ENCODE measurements around the gene DPH7. TPM values are rescaled to one million over a fixed set of nuclear protein-coding genes. Genes with fewer than 3 reads are reported as not detected.
A peak's percentile ranks its signal among the peaks of the same experiment; 100 is the strongest.

DPH7 gene
- total RNA-seq, 5 donors from 2014 or later (not counting 1 experiment from before 2014, with no cell fraction given) = 45.0 to 71.0 (median 66.3) TPM

DNA sequence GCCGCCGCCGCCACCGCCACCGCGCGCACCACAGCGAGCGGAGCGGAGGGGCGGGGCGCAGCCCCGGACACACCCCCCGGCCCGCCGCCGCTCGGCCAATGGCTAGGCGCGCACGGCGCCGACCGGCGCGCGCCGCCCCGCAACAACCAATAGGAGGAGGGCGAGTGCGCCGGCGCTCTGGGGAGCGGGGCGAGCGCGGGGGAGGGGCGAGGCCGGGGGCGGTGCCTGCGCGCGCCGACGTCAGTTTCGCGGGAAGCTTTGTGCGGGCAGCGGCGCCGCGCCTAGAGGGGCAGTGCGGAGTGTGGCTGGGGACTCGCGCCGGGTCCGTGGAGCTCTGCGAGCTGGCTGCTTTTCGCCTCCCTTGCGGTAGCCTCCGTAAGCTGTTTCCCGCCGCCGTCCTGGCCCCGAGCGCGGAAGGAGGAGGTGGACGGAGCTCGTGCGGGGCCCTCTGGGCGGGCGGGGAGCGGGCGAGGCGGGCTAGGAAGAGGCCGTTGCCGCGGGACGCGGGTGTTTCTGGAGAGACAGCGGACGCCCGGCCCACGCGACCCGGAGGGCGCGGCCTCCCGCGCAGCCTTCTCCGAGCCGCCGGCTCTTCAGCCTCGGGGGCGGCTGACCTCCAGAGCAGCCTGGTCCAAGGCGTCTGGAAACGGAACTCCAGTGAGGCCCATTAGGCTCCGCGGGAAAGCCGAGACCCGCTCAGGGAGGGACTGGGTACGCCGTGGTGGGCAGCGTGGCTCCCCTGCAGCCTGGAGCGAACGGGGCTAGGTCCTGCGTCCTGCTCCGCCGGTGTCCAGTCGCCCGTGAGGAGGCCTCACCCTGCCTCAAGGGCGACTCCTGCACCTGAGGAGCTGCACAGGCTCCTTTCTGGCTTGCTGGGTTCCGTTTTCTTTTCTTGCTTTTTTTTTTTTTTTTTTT lies 12.0 kb upstream of the DPH7 start, which contains the start of gene ZMYND19:
Gene ZMYND19, minus strand, starts transcription at position 44 of the 915 bp plus-strand sequence. CDS start 249 bp downstream, outside the sequence.
- peak within 1 kb of the TSS; percentile 62 to 77 for H3K4me3 ChIP-seq (ENCODE audit: control insufficient read depth in 1 of 2, extremely low read depth in 1 of 2, low read length in 1 of 2)
- H3K36me3 ChIP-seq (ENCODE audit: control insufficient read depth in 2 of 2, extremely low read depth in 1 of 2, insufficient read depth in 1 of 2, low read length in 1 of 2) = peaks cover 7 to 23% of the 10 kb centered on the region in 2 donors
- CTCF ChIA-PET = interaction anchor here in 1 of 2 donors (0.7 to 1.1 kb wide), 3 partner anchors 10 to 1267 kb away, joined by 3 to 6 read pairs (median 3); partner anchors contain the start of gene ARRDC1
- Mint-ChIP-seq H3K9me3 (no peaks in the 10 kb centered on the region), H3K4me1 (peaks cover 17 to 22% (median 18%) of the 10 kb centered on the region in 3 donors), H3K4me3 (peak within 1 kb of the TSS; percentile 89 to 95 (median 94)), H3K27ac (peak within 1 kb of the TSS; percentile 85 to 86), H3K27me3 (no peaks in the 10 kb centered on the region), H3K36me3 (peaks cover 20% of the 10 kb centered on the region)
- H3K9me3 ChIP-seq = no peaks in the 10 kb centered on the region
- H3K27me3 ChIP-seq (replicated peaks in 1 of 2; ENCODE audit: control insufficient read depth in 2 of 2, extremely low read depth in 1 of 2, insufficient read depth in 2 of 2, low read length in 1 of 2) = no peaks in the 10 kb centered on the region
- 1% methylated on average over 112 of the region's 113 CpGs for WGBS (ENCODE audit: insufficient coverage)
- POLR2A ChIA-PET = interaction anchor here in 1 of 2 donors (0.5 to 1.0 kb wide), 2 partner anchors 28 to 37 kb away, joined by 3 to 4 read pairs; partner anchors contain the start of gene EHMT1
- no peak within 1 kb of the TSS for H3K27ac ChIP-seq (ENCODE audit: low read length)
- ATAC-seq (replicated peaks in 1 of 4) (peak; percentile 96 to 98 (median 97)), DNase-seq (peak; percentile 66 to 96 (median 85))
- peaks cover 3 to 26% of the 10 kb centered on the region in 2 experiments for H3K4me1 ChIP-seq (ENCODE audit: control insufficient read depth in 1 of 2, extremely low read depth in 1 of 2, insufficient read depth in 2 of 2, low read length in 2 of 2)

DNA sequence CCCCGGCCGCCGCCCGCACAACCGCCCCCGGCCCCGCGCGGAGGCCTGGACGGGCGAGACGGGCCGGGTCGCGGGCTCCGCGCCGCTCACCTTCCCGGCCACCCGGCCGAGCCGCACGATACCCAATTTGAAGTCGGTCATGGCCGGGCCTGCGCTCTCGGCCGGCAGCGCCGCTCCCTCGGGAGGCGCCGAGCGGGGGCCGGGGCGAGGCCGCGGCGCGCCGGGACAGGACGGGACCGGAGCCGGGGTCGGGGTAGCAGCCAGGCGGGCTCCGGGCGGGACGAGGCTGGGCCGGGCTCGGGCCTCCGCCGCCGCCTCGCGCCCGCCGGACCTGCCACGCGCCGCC lies 11.4 kb upstream of the DPH7 start:
- H3K9me3 Mint-ChIP-seq = no peaks in the 10 kb centered on the region
- ChIA-PET POLR2A (interaction anchor here in 1 of 2 donors (0.5 to 1.0 kb wide), 2 partner anchors 29 to 36 kb away, joined by 3 to 4 read pairs; partner anchors contain the start of gene EHMT1), CTCF (interaction anchor here in 1 of 2 donors (0.9 to 1.1 kb wide), 2 partner anchors 10 to 15 kb away, joined by 3 to 6 read pairs; partner anchors contain the start of gene ARRDC1)
- no peaks in the 10 kb centered on the region for H3K27me3 Mint-ChIP-seq
- peaks cover 20% of the 10 kb centered on the region for H3K36me3 Mint-ChIP-seq
- Histone ChIP-seq H3K4me1 (ENCODE audit: control insufficient read depth in 1 of 2, extremely low read depth in 1 of 2, insufficient read depth in 2 of 2, low read length in 2 of 2) (peaks cover 3 to 26% of the 10 kb centered on the region in 2 experiments), H3K36me3 (ENCODE audit: control insufficient read depth in 2 of 2, extremely low read depth in 1 of 2, insufficient read depth in 1 of 2, low read length in 1 of 2) (peaks cover 10 to 26% of the 10 kb centered on the region in 2 donors), H3K27me3 (replicated peaks in 1 of 2; ENCODE audit: control insufficient read depth in 2 of 2, extremely low read depth in 1 of 2, insufficient read depth in 2 of 2, low read length in 1 of 2) (no peaks in the 10 kb centered on the region), H3K27ac (ENCODE audit: low read length) (no peak overlapping the region), H3K4me3 (ENCODE audit: control insufficient read depth in 1 of 2, extremely low read depth in 1 of 2, low read length in 1 of 2) (peak overlapping the region in 1 of 2 donors; percentile 12), H3K9me3 (no peaks in the 10 kb centered on the region)
- ATAC-seq (replicated peaks in 1 of 4) (peak in 2 of 4 experiments; percentile 35 to 42), DNase-seq (no peak)
- under 1% methylated on average over 60 of the region's 61 CpGs for WGBS (ENCODE audit: insufficient coverage)
- H3K4me3 Mint-ChIP-seq = peak overlapping the region in 1 of 3 donors; percentile 89
- H3K27ac Mint-ChIP-seq = no peak overlapping the region
- peaks cover 17 to 22% (median 18%) of the 10 kb centered on the region in 3 donors for H3K4me1 Mint-ChIP-seq

DNA sequence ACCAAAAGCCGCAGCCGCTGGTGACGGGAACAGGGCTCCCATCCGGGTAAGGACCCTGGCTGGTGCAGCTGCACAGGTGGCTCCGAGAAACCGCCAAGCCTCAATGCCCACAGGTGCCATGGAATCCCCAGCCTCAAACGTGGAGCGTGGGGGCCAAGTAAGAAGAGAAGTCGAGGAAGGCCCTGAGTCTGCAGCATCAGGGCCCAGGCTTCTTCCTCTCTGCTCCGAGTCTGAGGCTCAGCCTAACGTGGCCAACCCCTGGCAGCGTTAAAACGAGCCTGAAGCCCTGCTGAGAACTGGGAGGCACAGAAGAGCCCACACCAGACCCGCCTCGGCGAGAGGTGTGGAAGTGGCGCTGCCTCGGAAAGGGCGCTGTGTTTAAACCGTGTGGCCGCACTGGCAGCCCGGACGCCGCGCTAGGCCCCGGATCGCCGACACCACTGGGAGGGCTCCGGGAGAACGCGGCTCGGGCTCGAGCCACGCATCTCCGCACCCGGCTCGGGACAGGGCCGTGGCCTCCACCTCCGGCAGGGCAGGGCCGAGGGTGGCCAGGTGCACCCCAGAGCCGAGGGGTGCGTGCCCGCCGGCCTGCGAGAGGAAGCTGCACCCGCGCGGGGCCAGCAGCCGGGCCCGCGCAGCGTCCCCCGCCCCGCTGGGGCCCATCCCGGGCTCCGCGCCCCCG lies 10.9 kb upstream of the DPH7 start:
- peak overlapping the region; percentile 79 to 84 (median 79) for H3K4me3 Mint-ChIP-seq
- CTCF ChIA-PET = no interaction called here
- Histone ChIP-seq H3K4me3 (ENCODE audit: control insufficient read depth in 1 of 2, extremely low read depth in 1 of 2, low read length in 1 of 2) (peak overlapping the region; percentile 38 to 62), H3K27me3 (replicated peaks in 1 of 2; ENCODE audit: control insufficient read depth in 2 of 2, extremely low read depth in 1 of 2, insufficient read depth in 2 of 2, low read length in 1 of 2) (no peaks in the 10 kb centered on the region), H3K36me3 (ENCODE audit: control insufficient read depth in 2 of 2, extremely low read depth in 1 of 2, insufficient read depth in 1 of 2, low read length in 1 of 2) (peaks cover 15 to 26% of the 10 kb centered on the region in 2 donors), H3K9me3 (no peaks in the 10 kb centered on the region), H3K4me1 (ENCODE audit: control insufficient read depth in 1 of 2, extremely low read depth in 1 of 2, insufficient read depth in 2 of 2, low read length in 2 of 2) (peaks cover 3 to 26% of the 10 kb centered on the region in 2 experiments), H3K27ac (ENCODE audit: low read length) (no peak overlapping the region)
- no peaks in the 10 kb centered on the region for H3K27me3 Mint-ChIP-seq
- WGBS (ENCODE audit: insufficient coverage) = 10% methylated on average over 53 of the region's 58 CpGs
- H3K27ac Mint-ChIP-seq = no peak overlapping the region
- no peaks in the 10 kb centered on the region for H3K9me3 Mint-ChIP-seq
- DNase-seq (peak in 2 of 35 experiments; percentile 26 to 29), ATAC-seq (replicated peaks in 1 of 4) (peak; percentile 7 to 24 (median 12))
- POLR2A ChIA-PET = no interaction called here
- peaks cover 17 to 22% (median 18%) of the 10 kb centered on the region in 3 donors for H3K4me1 Mint-ChIP-seq
- peaks cover 24% of the 10 kb centered on the region for H3K36me3 Mint-ChIP-seq

DNA sequence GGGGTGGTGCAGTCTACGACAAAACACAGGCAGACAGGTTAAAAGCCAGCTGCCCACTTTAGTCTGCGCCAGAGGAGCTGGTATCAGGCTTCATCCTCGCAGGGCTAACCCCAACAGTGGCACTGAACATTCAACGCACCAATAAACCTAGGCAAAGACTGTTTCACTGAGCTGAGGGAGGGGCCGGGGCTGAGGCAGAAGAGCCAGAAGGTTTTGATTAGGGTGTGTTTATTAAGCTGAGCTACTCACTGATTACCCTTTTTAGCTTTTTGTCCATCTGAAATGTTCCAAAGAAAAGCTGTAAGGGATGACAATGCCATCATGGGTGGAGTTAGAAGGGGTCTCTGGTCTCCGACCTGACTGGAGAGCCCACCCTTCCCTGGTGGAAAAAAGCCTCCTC lies 10.2 kb upstream of the DPH7 start:
- Mint-ChIP-seq H3K4me3 (peak overlapping the region; percentile 79 to 84 (median 79)), H3K27me3 (no peaks in the 10 kb centered on the region), H3K4me1 (peaks cover 17 to 22% (median 18%) of the 10 kb centered on the region in 3 donors), H3K36me3 (peaks cover 24% of the 10 kb centered on the region), H3K9me3 (no peaks in the 10 kb centered on the region), H3K27ac (no peak overlapping the region)
- DNase-seq (no peak), ATAC-seq (replicated peaks in 1 of 4) (no peak)
- H3K9me3 ChIP-seq = no peaks in the 10 kb centered on the region
- POLR2A ChIA-PET = no interaction called here
- no peaks in the 10 kb centered on the region for H3K27me3 ChIP-seq (replicated peaks in 1 of 2; ENCODE audit: control insufficient read depth in 2 of 2, extremely low read depth in 1 of 2, insufficient read depth in 2 of 2, low read length in 1 of 2)
- peaks cover 3 to 26% of the 10 kb centered on the region in 2 experiments for H3K4me1 ChIP-seq (ENCODE audit: control insufficient read depth in 1 of 2, extremely low read depth in 1 of 2, insufficient read depth in 2 of 2, low read length in 2 of 2)
- no peak overlapping the region for H3K27ac ChIP-seq (ENCODE audit: low read length)
- peaks cover 16 to 30% of the 10 kb centered on the region in 2 donors for H3K36me3 ChIP-seq (ENCODE audit: control insufficient read depth in 2 of 2, extremely low read depth in 1 of 2, insufficient read depth in 1 of 2, low read length in 1 of 2)
- 100% methylated on average over 2 of the region's 6 CpGs for WGBS (ENCODE audit: insufficient coverage)
- CTCF ChIA-PET = interaction anchor here in 1 of 2 donors (1.6 kb wide), 1 partner anchor 10 kb away, joined by 5 read pairs; no protein-coding TSS in a partner anchor
- H3K4me3 ChIP-seq (ENCODE audit: control insufficient read depth in 1 of 2, extremely low read depth in 1 of 2, low read length in 1 of 2) = no peak overlapping the region

GRCh38 chr9:137588311-137588710 lies 9.6 kb upstream of the DPH7 start:
- ChIA-PET POLR2A (no interaction called here), CTCF (interaction anchor here (0.5 to 1.6 kb wide), 2 partner anchors 9 to 34 kb away, joined by 3 to 5 read pairs; no protein-coding TSS in a partner anchor)
- no peaks in the 10 kb centered on the region for H3K9me3 ChIP-seq
- H3K27ac Mint-ChIP-seq = no peak overlapping the region
- ATAC-seq (replicated peaks in 1 of 4) = no peak
- no peaks in the 10 kb centered on the region for H3K27me3 Mint-ChIP-seq
- H3K36me3 Mint-ChIP-seq = peaks cover 24% of the 10 kb centered on the region
- H3K9me3 Mint-ChIP-seq = no peaks in the 10 kb centered on the region
- peaks cover 3 to 26% of the 10 kb centered on the region in 2 experiments for H3K4me1 ChIP-seq (ENCODE audit: control insufficient read depth in 1 of 2, extremely low read depth in 1 of 2, insufficient read depth in 2 of 2, low read length in 2 of 2)
- peaks cover 17 to 22% (median 18%) of the 10 kb centered on the region in 3 donors for H3K4me1 Mint-ChIP-seq
- H3K27me3 ChIP-seq (replicated peaks in 1 of 2; ENCODE audit: control insufficient read depth in 2 of 2, extremely low read depth in 1 of 2, insufficient read depth in 2 of 2, low read length in 1 of 2) = no peaks in the 10 kb centered on the region
- H3K4me3 ChIP-seq (ENCODE audit: control insufficient read depth in 1 of 2, extremely low read depth in 1 of 2, low read length in 1 of 2) = no peak overlapping the region
- DNase-seq = no peak
- peak overlapping the region; percentile 64 to 84 (median 79) for H3K4me3 Mint-ChIP-seq
- H3K36me3 ChIP-seq (ENCODE audit: control insufficient read depth in 2 of 2, extremely low read depth in 1 of 2, insufficient read depth in 1 of 2, low read length in 1 of 2) = peaks cover 16 to 34% of the 10 kb centered on the region in 2 donors
- WGBS (ENCODE audit: insufficient coverage) = 100% methylated on average over 5 of the region's 13 CpGs
- H3K27ac ChIP-seq (ENCODE audit: low read length) = no peak overlapping the region

All from T-cell (primary cell).